Lung (tissue), 12 donors: ENCODE results near the gene RAB11FIP3. TPM values are rescaled to one million over a fixed set of nuclear protein-coding genes. Genes with fewer than 3 reads are reported as not detected.

Experiments used
- ATAC-seq: fragments of 200-7000 bp; cut with Tn5 transposase; one replicate; pipeline ENCODE4 v1.9.1; 2020; ENCODE audit warnings: moderate number of reproducible peaks; ENCODE audit not compliant: insufficient read depth, low FRiP score
- DNase-seq, 3 donors: peaks; one replicate each; pipeline ENCODE4 v3.0.0-alpha.2; 2013 to 2017
- H3K27ac ChIP-seq, 2 donors: one replicate each; pipeline ENCODE4 v1.5.1; 2013; ENCODE audit warnings: mild to moderate bottlenecking in 2 of 2, moderate library complexity in 2 of 2, control low read depth in 1 of 2, inconsistent platforms in 1 of 2, low read depth in 1 of 2, low read length in 1 of 2
- H3K27me3 ChIP-seq, 3 donors: one replicate each; pipeline ENCODE4 v1.5.1; 2013; ENCODE audit warnings: low read length in 2 of 3; ENCODE audit not compliant: control insufficient read depth in 3 of 3, insufficient read depth in 3 of 3
- H3K36me3 ChIP-seq, 4 donors: one replicate each; pipeline ENCODE4 v1.5.1; 2013; ENCODE audit warnings: low read length in 4 of 4, mild to moderate bottlenecking in 1 of 4, moderate library complexity in 1 of 4; ENCODE audit not compliant: control insufficient read depth in 4 of 4, insufficient read depth in 4 of 4
- H3K4me1 ChIP-seq, 5 donors: one replicate each; pipeline ENCODE4 v1.5.1; 2013; ENCODE audit warnings: low read length in 5 of 5, mild to moderate bottlenecking in 2 of 5, moderate library complexity in 1 of 5; ENCODE audit not compliant: control insufficient read depth in 5 of 5, insufficient read depth in 5 of 5
- H3K4me3 ChIP-seq: one replicate; pipeline ENCODE4 v1.5.1; 2013; ENCODE audit warnings: mild to moderate bottlenecking, control low read depth, moderate library complexity
- H3K9ac ChIP-seq, 2 donors: one replicate each; pipeline ENCODE4 v1.5.1; 2013; ENCODE audit warnings: low read length in 2 of 2, control low read depth in 1 of 2; ENCODE audit not compliant: insufficient read depth in 1 of 2
- H3K9me3 ChIP-seq, 4 donors: one replicate each; pipeline ENCODE4 v1.5.1; 2013; ENCODE audit warnings: low read length in 3 of 4, mild to moderate bottlenecking in 1 of 4, moderate library complexity in 1 of 4; ENCODE audit not compliant: control insufficient read depth in 4 of 4, insufficient read depth in 3 of 4
- CTCF ChIP-seq: IDR thresholded peaks from 2 replicates; pipeline ENCODE4 v1.5.1; 2012; ENCODE audit warnings: mild to moderate bottlenecking; ENCODE audit errors: control extremely low read depth, extremely low read depth
- WGBS, 2 donors: extraction: QIAGEN DNeasy Blood & Tissue Kit; methylation state at CpG; one replicate each; pipeline ENCODE4 v1.1.7; 2013; 5-methylcytosine and 5-hydroxymethylcytosine counted together
- polyA plus RNA-seq, 2 donors: library from polyadenylated mRNA; stranded (reverse); fragments of 200-250 nt; gene quantifications; one replicate each; pipeline ENCODE4 v1.2.1, GENCODE V29; 2013
- total RNA-seq, 2 donors: library from RNA; depleted of rRNA in 1 of 2; stranded (reverse); fragments of >200 nt in 1 of 2; gene quantifications; one replicate each; pipeline ENCODE4 v1.2.1, GENCODE V29; 2014 to 2021
- donor health status: control.
- donor health status: control.
- donor health status: Bipolar disorder and iron deficiency.
- donor health status: healthy.
- donor health status: DM: yes; HTN: yes; CAD: no.

RAB11FIP3 gene
- total and polyA plus RNA-seq, 4 donors = 20.7 to 38.3 (median 21.5) TPM

GRCh38 chr16:470418-470817 lies 45.0 kb downstream of the RAB11FIP3 start:
- ATAC-seq (no peak), DNase-seq (no peak)
- H3K4me3 ChIP-seq = no peak overlapping the region
- H3K36me3 ChIP-seq = peaks cover 0 to 20% (median 8%) of the 10 kb centered on the region in 4 donors
- TF ChIP-seq CTCF = no peak
- H3K9ac ChIP-seq = no peak overlapping the region
- H3K27ac ChIP-seq = no peak overlapping the region
- H3K27me3 ChIP-seq = no peaks in the 10 kb centered on the region
- 89 to 90% methylated on average over 4 of the region's 4 CpGs for WGBS, 2 donors
- H3K9me3 ChIP-seq = no peaks in the 10 kb centered on the region
- no peaks in the 10 kb centered on the region for H3K4me1 ChIP-seq

- Histone ChIP-seq H3K36me3 (peaks cover 0 to 20% (median 8%) of the 10 kb centered on the region in 4 donors), H3K27ac (no peak overlapping the region), H3K4me3 (no peak overlapping the region), H3K4me1 (no peaks in the 10 kb centered on the region), H3K27me3 (no peaks in the 10 kb centered on the region), H3K9me3 (no peaks in the 10 kb centered on the region), H3K9ac (no peak overlapping the region)
- ATAC-seq = no peak
- DNase-seq = no peak
- 80 to 88% methylated on average over 32 of the region's 32 CpGs for whole genome bisulfite sequencing, 2 donors
- TF ChIP-seq CTCF = no peak
Measured at GRCh38 chr16:471353-472198, 46.1 kb downstream of the RAB11FIP3 start.

GRCh38 chr16:472199-472504 lies 46.7 kb downstream of the RAB11FIP3 start:
- WGBS, 2 donors = 92% methylated on average over 9 of the region's 9 CpGs
- Histone ChIP-seq H3K27ac (no peak overlapping the region), H3K27me3 (no peaks in the 10 kb centered on the region), H3K9ac (no peak overlapping the region), H3K9me3 (no peaks in the 10 kb centered on the region), H3K4me1 (no peaks in the 10 kb centered on the region), H3K4me3 (no peak overlapping the region), H3K36me3 (peaks cover 0 to 20% (median 8%) of the 10 kb centered on the region in 4 donors)
- DNase-seq = no peak
- no peak for TF ChIP-seq CTCF
- ATAC-seq = no peak
